GM12873 (cell line): ENCODE results near the gene FRMPD4.

Source experiments
- TF ChIP-seq, protein P1 (sequence below): IDR thresholded peaks from 2 replicates; pipeline ENCODE4 v1.5.1; 2012; ENCODE audit warnings: low read depth, mild to moderate bottlenecking, moderate library complexity, low read length, control low read depth; ENCODE audit not compliant: insufficient read depth; ENCODE audit errors: missing control alignments

The FRMPD4 gene

GRCh38 chrX:12497832-12498591 is 359.7 kb downstream of the FRMPD4 start:
- TF ChIP-seq, protein P1, sequence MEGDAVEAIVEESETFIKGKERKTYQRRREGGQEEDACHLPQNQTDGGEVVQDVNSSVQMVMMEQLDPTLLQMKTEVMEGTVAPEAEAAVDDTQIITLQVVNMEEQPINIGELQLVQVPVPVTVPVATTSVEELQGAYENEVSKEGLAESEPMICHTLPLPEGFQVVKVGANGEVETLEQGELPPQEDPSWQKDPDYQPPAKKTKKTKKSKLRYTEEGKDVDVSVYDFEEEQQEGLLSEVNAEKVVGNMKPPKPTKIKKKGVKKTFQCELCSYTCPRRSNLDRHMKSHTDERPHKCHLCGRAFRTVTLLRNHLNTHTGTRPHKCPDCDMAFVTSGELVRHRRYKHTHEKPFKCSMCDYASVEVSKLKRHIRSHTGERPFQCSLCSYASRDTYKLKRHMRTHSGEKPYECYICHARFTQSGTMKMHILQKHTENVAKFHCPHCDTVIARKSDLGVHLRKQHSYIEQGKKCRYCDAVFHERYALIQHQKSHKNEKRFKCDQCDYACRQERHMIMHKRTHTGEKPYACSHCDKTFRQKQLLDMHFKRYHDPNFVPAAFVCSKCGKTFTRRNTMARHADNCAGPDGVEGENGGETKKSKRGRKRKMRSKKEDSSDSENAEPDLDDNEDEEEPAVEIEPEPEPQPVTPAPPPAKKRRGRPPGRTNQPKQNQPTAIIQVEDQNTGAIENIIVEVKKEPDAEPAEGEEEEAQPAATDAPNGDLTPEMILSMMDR = peak; percentile 80

DNA sequence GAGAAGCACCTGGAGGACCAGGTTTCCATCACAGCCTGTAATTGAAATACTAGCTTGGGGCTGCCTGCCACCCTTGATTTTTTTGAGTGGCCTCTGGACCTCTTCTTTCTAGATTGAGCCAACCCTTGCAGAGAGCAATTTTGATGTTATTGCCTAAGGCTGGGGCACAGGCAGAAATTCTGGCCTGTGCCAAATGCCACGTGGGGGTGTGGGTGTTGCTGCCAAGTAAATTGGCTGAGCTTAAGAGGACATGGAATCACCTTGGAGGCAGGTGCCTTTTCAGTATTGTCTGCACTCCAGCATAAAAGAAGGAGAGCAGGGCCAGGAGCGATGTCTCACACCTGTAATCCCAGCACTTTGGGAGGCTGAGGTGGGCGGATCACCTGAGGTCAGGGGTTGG is 366.9 kb downstream of the FRMPD4 start:
- TF ChIP-seq, protein P1 = no peak

DNA sequence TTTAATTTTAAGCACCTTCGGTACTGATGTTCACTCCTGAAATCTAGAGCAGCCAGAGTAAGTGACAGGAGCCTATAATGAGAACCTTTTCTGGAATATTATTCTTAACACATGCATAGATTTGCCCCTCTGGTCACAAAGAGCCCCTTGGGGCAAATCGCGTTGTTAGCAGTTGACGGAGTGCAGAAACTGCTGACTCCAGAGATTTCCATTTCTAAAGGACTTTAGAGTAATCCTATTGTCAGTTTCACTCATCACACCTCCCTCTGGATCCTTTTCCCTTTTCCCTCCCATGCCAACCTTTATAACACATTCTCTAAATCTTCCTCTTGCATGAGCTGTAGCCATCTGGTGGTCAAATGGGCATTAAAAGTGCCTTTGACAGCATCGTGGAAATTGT is 388.0 kb downstream of the FRMPD4 start:
- TF ChIP-seq, protein P1 = no peak

DNA sequence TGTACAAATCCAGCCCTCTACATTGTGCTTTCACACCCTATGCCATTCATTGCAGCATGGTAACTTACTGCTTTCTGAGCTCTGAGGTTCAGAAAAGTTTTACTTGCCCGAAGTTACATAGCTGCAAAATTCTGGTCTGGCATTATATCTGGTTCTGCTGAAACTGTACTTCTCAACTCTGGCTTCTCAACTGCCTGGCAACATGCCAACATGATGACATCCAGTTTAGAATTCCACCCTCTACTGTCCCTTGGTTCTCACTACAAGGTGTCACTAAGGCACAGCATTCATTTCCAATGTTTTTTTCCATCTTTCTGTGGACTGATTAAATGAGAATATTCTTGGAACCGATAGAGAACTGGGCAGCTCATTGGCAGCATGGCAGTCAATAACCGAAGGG is 410.1 kb downstream of the FRMPD4 start:
- TF ChIP-seq, protein P1 = no peak

- TF ChIP-seq, protein P1 = no peak
Observed at GRCh38 chrX:12548746-12549145, 410.5 kb downstream of the FRMPD4 start.

DNA sequence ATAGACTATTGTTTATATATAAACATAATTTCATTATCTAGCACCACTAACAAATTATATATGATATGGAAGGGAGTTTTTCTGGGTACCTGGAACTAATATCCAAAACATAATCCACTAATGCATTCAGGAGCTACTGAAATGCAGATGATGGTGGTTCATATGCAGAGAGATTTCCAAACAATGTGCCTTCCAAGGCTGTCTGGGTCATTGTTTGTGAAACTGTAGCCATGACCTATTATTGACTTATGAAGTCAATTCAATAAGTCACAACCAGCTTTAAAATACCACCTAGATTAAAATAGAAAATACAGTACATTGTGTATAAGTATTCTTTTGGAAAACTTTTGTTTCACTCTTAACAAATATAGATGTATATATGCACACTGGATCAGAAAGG is 415.9 kb downstream of the FRMPD4 start:
- TF ChIP-seq, protein P1 = no peak

DNA sequence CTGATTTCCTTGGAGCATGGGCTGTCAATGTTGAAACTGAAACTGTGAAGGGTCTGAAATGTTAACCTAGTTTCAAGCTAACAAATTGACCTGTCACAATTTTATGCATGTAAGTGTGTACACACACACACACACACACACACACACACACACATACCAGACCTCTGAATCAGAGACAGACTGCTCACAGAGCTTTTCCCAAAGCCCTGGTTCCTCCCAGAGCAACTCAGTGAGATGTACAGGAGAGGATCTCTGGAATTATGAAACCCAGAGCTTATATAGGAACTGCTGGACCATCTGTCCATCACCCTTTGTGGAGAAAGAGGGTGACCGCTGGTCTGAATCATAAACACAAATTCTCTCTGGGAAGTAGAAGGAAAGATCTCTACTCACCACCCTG is 424.8 kb downstream of the FRMPD4 start:
- TF ChIP-seq, protein P1 = no peak
